GM21515 (cell line): ENCODE data around the gene KCNJ1.

Experiments
- ATAC-seq: cut with Tn5 transposase; IDR thresholded peaks from one replicate; pipeline ENCODE4 v1.9.1; 2021; ENCODE audit not compliant: unreplicated experiment

Gene KCNJ1

DNA sequence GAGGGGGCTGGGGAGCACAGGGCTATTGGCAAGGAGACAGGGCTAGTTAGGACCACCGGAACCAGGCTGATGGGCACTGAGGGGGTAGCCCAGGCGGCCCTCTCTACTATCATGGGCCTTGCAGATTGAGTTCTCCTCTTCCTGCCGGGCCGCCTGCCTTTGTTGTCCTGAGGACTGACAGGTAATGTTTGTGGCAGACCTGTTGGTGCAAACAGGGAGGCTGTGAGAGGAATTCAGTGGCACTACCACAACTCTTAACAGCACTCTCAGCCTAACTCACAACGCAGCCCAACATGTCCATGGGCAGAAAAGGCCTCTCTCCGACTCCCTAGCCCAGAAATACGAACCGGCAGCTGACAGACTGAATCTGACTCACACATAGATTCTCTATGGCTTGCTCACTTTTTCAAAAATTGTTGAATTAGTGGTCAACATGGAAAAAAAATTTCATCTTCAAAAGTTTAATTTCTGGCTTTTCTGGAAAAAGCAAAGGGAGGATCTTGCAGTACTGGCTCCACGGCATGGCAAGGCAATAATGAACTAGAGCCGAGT lies 35.5 kb upstream of the KCNJ1 start:
- no peak for ATAC-seq

DNA sequence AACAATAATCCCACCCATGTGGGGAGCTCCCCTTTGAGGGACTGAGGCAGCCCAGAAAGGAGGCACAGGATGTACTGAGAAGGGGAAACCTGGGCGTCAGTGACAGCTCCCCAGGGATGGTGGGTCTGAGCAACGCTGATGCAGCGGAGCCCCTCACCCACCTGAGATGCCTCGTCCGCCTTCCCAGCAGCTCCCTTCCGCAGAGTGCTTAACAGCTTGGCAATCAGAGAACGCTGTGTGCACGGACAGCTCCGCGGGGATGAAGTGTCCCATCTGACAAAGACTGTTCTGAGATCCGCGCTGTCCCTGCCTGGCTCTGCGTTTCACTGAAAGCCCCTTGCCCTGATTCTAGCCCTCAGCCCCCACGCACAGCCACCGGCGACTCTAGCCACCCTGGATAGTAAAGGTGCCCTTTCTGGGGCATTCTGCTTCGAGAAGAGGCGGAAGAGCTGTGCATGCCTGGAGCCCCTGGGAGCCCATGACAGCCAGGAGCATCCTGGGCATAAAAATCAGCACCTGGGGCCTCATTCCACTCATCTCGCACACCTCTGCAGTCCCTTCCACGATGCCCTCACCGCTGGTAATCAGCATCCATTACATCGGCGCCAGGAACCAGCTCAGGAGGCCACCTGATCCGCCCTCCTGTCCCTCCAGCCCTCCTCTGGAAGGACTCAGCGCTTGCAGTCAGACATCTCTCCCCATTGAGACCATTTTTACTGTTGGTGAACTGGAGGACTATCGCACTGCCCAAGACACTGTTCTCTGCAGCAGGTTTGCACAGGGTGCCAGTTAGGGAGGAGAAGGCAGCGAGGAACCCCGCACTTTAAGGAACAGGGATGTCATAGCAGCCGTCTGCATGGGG lies 34.8 kb upstream of the KCNJ1 start:
- no peak for ATAC-seq

DNA sequence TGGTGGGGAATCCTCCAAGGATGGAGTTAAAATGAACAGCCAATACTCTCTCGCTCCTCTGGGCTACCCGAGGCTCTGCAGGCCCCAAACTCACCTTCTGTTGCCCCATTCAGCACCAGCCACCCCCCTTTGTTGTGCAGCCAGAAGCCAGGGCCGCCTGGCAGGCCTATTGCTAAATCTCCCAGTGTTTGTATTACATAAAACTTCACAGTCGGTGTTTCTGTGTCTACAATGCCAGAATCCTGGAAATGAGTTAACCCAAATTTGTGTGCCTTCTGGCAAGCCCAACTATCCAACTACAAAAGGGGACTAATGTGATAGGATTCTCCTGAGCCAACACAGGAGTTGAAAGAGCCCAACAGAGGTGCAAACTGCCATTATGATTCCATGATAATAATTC lies 33.4 kb upstream of the KCNJ1 start:
- no peak for ATAC-seq

DNA sequence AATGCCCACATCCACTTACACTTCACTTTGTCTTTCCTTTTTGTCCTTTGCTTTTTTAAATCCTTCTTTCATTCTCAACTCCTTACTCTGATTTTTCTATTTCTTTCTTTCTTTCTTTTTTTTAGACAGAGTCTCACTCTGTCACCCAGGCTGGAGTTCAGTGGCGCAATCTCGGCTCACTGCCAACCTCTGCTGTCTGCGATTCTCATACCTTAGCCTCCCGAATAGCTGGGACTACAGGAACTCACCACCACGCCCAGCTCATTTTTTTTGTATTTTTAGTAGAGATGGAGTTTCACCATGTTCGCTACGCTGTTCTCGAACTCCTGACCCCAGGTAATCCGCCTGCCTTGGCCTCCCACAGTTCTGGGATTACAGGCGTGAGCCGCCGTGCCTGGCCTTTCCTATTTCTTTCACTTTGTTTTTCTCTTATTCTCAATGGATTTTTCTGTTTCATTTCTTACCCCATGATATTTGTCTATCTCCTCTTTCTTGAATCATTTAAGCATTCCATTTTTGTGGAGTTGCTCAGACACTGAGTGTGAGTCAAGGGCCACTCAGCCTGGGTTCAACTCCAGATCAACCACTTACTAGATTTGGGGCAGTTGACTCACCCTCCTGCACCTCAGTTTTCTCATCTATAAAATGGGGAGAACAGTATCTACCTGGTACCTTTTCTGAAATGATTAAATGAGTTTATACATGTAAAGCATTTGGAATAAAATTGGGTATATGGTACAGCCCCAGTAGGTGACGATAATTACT lies 31.7 kb upstream of the KCNJ1 start:
- no peak for ATAC-seq

DNA sequence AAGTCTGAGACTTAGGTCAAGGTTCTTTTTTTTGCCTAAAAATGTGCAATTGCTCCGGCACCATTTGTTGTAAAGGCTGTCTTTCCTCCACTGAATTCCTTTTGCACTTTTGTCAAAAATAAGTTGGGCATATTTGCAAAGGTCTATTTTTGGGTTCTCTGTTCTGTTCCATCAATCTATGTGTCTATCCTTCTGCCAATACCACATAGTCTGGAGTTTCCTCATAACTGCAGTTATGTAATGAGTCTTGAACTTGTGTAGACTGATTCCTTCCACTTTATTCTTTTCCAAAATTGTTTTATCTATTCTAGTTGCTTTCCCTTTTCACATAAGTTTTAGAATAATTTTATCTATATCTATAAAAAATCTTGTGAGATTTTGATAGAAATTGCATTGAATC lies 30.7 kb upstream of the KCNJ1 start:
- ATAC-seq: no peak

DNA sequence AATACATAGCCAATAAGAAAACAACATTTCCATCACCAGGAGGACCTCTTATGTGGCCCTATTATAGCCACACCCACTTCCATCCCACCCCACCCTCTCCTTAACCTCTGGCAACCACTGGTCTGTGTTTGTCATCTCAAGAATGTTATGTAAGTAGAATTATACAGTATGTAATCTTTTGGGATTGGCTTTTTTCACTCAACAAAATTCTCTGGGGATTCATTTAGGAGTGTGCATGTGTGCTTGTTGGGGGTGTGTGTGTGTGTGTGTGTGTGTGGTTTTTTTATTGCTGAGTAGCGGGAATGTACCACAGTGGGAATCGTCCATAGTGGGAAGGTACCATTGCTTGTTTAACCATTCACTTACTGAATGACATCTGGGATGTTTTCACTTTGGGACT lies 29.3 kb upstream of the KCNJ1 start:
- ATAC-seq: no peak

DNA sequence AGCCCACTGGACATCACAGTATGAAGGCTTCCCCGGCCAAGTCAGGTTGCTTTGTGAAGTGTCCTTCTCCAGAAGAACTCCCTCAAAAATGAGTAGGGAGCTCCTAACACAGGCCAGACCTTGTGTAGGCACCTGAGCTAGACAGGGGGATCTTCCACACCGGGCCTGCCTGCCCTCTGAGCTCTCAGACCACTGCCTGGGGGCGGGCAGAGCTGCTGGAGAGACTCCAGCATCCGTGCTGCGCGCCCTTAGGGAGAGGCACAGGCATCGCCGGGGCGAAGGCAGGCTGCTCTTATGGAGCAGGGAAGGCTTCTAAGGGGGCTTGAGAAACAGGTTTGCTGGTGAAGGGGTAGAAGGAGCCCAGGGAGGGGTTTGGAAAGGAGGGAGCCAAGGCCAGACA lies 28.4 kb upstream of the KCNJ1 start:
- no peak for ATAC-seq

DNA sequence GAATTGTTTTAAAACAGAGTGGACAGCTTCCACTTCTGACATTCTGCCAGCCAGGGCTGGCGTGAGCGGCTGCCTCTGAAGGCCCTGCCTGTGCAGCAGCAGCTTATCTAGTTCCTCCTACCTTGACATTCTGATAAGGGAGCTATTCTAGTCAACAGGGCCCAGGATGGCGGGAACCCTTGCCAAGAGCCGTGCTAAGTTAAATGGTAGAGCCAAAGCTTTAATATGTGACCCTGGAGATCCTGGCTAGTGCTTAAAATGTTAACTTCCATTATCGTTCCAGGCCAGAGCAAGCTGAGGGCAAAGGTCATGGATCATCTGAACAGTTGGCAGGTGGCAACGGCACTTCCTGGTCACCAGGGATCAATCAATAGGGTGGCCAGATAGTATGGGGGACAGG lies 27.6 kb upstream of the KCNJ1 start:
- ATAC-seq: no peak

DNA sequence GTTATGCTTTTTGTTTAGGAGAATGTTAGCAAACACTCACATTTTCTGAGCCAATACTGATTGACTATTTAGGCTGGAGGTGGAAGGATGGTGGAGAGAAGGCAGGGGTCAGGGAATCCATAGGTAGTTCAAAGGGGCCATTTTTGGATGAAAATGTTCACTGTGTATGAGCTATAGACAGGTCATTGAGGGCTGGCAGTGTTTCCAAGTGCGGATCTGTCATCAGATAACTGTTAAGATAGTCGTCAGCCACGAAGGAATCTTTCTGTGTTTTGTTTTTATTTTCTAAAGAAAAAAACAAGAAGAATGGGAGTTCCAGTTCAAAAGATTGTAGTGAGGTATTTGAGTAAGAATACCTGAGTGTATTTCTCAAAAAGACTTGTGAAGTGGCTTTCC lies 27.2 kb upstream of the KCNJ1 start:
- ATAC-seq: no peak

DNA sequence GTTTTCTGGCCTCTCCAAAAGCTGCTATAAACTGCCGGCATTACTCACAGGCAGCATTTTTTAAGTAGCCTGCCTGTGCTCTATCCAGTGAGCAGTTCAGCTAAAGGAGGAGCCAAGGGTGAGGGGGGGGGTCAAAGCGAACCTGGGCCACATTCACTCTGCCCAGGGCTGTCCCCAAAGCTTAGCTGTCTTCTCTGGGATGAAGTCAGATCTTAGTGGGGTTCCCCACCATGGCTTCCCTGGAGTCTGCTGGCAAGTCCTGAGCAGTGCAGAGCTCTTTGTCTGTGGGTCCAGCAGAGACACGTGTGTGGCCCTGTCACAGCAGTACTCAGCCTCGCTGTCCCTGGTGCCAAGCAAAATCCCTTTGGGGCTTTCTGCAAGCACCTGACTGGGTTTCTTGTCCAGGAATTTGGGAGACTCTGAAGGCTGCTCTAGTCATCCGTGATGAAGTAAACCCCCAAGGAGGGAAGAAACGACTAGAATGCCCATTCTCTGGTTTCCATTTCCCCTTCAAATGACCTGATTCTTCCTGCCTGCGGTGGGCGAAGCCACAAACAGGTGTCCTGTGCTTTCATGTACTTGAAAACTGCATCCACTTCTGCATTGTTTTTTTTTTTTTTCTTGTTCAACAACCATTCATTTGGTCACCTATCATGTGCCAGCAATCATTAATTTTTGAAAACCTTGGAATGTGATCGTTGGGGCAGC lies 26.6 kb upstream of the KCNJ1 start:
- ATAC-seq: peak; percentile 82

DNA sequence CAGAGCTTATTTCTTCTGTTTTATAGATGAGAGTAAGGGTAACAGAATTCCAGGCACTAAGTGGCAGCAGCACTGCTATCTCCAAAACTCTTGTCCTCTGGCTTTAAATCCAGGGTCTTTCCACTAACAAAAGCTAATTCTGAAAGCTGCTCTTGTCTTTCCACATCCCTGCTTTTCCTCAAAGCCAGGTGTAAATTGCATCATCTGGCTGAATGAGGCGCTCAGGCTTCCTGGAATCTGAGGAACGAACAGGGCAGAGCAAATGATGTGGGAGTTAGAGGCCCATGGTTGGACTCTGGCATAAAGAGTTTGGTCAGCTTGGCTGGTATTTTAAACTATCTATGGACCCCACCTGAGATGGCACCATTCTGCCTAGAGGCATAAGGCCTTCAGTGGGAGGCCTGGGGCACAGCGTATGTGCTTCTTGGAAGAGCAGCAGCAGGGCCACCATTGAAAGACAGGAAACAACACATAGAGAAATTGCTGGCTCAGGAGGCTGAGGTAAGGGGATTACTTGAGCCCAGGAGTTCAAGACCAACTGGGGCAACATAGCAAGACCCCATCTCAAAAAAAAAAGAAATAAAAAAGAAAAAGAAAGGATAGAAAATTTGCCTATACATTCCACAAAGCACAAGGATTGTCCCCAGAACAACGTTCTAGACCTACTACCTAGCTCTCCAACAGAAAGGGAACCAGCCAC lies 25.9 kb upstream of the KCNJ1 start:
- no peak for ATAC-seq

DNA sequence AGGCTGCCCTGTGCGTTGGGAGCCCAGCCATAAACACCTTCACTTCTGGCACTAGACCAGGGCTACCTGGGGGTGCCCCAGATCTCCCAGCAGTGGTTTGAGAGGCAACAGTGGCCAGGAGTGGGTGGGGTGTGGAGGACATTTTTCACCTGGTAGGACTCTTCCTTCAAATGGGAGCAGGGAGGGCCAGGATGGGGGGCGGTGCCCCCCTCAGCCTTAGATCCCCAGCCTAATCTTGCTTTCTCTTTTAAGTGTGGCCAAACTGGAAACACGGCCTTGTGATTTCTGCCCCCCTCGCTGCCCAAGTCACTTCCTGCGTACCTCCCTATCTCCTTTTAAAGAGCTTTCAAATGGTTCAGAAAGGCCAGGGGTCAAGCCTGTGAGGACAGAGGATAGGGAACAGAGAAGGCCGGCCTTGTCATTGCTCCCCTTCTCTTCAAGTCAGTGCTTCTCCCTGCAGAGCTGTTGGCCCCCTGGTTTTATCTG lies 24.9 kb upstream of the KCNJ1 start:
- ATAC-seq: no peak

DNA sequence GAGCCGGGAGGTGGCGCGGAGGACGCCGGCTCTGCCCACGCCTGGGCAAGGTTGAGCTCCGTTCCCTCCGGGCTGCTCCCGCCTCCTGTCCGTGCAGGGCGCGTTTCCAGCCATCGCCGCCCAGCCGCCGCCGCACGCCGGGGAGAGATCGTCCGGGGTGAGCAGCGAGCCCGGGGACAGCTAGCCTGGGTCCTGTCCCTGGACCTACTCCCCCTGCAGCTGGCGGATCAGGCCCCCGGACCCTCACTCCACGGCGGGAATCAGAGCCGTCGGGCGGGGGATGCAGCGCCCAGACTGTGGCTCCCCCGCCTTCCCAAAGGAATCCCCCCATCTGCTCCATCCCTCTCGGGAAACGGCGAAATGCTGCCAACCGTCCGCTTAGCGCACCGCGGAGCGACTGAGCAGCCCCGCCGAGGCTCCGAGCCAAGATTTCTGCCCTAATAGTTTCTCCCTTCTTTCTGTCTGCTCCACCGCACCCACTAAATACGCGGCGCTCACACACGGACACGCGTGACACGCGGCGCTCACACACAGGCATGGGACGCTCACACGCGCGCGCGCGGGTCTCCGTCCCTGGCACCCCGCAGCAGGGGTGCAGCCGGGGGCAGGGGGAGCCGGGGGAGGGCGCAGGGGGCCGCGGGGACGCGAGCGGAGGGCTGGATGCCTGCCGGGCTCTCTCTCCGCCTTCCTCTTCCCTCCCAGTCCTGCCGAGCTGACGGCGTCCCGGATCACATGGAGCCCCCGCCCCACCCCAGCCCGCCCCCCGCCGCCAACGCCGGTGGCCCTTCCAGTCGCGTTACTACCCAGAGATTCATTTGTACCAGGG lies 23.7 kb upstream of the KCNJ1 start, which contains the start of gene KCNJ5:
KCNJ5 (plus strand) TSS at position 814 of the 826 bp plus-strand sequence. CDS start 19,918 bp downstream, outside the sequence.
- no peak for ATAC-seq

DNA sequence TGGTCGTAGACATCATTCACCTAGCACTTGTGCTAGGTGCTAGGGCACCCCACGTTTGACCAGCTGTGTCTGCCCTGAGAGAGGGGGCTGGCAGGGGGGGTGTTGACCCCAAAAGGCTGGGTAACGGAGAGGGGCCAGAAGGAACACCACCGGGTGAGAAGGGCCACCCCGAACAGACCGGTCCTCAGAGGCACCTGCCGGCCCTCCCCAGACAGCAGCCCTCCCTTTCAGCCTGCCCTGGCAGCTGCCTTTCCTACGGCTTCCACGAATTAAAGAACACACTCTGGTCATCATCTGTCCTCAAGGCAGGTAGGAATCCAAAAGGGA lies 23.1 kb upstream of the KCNJ1 start:
- ATAC-seq: no peak

DNA sequence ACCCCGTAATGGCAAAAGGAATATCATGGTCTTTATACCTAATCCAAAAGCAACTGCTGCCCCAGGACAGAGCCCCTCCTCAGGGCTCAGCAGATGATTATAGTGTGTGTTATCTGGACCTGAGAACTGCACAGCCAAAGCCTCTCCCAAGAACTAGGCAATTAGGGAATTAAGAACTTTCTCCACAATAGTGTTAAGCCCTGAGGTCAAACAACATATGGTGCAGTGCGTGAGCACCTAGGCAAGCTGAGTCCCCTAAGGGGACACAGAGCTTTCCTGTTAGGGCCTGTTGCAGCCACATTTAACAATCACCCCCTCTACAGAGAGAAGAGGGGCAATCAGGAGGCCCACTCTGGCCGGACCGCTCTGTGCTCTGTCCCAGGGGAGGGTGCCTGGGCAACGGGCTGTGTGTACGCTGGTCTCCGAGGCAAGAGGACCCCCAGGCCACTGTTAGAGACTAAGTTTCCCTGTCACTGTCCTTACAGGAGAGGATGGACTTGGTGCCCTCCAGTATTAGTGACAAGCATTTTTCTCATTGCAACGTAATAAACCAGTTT lies 22.6 kb upstream of the KCNJ1 start:
- no peak for ATAC-seq

DNA sequence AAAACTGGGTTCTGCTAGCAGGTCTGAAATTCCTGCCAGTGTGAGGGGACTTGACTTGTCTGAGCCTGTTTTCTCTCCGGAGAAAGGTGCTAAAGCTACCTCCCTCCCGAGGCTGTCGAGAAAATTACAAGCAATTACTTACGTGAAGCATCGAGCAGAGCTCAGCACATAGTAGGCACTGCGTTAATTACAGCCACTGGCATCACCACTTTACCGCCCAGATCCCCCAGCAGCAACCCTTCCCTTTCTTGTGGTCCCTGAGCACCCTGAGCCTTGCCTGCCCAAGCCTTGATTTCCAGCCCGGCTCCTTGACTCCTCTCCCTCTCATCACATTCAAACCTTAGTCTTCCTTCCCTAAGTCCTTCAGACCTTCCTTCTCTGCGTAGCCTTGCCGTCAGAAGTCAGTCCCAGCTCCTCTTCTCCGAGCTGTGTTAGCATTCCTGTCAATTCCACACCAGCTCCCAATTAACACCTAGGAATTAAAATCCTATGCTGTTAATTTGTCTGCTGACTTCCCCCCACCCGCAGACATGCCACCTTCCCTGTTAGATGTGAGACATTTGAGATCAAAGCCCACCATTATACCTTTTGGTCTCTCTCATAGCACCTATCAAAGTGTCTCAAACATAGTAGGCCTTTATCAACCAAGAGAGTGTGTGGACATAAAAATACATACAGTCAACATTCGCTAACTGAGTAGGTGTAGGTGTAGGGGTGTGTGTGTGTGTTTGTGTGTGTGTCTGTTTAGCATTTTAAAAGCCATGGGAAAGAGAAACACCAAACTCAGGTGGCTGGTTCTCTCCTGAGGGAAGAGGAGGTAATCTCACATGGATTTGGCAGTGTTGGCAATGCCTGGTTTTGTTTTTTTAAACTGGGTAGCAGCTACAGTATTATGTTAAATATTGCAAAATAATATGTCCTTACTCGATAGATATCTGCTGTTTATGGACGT lies 21.2 kb upstream of the KCNJ1 start:
- no peak for ATAC-seq

DNA sequence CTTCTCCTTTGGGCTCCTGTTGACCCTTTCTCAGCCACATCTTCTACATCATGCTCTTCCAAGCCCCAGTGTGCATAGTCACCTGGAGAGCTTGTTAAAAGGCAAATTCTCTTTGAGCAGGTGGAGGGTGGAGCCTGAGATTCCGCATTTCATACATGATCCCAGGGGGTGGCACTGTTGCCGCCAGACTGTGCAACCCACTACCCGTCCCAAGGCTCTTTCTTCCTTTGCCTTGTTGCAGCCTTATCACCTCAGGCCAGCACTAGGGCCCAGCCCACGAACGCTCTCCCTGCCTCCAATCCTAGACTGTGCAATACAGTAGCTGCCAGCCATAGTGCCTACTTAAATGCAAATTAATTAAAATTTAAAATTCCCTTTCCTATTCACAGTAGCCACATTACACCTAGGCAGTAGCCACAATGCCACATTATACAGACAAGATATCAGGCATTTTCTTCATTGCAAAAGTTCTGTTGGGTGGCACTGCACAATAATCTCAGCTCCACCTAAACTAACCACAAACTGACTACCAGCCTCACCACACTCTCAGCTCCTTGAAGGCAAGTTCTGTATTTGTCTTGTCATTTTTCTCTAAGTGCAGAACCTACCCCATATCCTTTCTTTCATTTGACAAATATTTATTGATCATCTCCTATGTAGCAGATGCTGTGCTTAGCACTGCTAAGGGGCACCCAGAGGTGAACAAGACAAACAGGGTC lies 19.5 kb upstream of the KCNJ1 start:
- ATAC-seq: no peak
